ENCODE measurements around the gene ZFAND2B.

- TF ChIP-seq POLR2AphosphoS5 (IDR thresholded peaks at IDR 0.05), result no peak
- TF ChIP-seq CTCF (IDR thresholded peaks at IDR 0.05), result no peak
These were observed 38.1 kb upstream of the ZFAND2B start for GRCh38 chr2:219168526-219168925.

Measured in gastroesophageal sphincter (tissue), 3 donors.